ENCODE results near the gene INF2.

DNA sequence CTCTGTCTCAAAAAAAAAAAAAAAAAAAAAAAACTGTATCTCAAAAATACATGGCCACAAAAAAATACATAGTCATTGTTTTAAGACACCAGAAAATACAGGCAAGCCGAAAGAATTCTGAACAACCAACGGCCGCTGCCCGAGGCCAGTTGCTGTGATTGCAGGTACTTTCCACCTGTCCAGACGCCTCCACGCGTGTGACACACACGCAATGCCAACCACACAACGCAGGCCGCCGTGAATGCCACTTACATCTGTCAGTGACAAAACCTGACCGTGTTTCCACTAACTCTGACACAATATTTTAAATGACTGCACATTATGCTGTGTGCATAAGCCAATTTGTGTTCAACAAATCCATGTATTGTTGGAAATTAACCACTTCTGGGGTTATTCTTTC is 22.4 kb upstream of the INF2 start:
- TF ChIP-seq, protein P1, sequence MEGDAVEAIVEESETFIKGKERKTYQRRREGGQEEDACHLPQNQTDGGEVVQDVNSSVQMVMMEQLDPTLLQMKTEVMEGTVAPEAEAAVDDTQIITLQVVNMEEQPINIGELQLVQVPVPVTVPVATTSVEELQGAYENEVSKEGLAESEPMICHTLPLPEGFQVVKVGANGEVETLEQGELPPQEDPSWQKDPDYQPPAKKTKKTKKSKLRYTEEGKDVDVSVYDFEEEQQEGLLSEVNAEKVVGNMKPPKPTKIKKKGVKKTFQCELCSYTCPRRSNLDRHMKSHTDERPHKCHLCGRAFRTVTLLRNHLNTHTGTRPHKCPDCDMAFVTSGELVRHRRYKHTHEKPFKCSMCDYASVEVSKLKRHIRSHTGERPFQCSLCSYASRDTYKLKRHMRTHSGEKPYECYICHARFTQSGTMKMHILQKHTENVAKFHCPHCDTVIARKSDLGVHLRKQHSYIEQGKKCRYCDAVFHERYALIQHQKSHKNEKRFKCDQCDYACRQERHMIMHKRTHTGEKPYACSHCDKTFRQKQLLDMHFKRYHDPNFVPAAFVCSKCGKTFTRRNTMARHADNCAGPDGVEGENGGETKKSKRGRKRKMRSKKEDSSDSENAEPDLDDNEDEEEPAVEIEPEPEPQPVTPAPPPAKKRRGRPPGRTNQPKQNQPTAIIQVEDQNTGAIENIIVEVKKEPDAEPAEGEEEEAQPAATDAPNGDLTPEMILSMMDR (IDR thresholded peaks at IDR 0.05), result no peak
- TF ChIP-seq EZH2phosphoT487 (IDR thresholded peaks at IDR 0.05), result no peak

Data from neural progenitor cell (in vitro differentiated cells).